ENCODE measurements around the gene PTPN21. TPM values are rescaled to one million over a fixed set of nuclear protein-coding genes. Genes with fewer than 3 reads are reported as not detected.

PTPN21 gene
- total RNA-seq, 1 donor from 2014 or later: 70.6 TPM

- no peak for ATAC-seq
- intact Hi-C loops (cut with DNase I): no loop called here
- no peaks in the 10 kb centered on the region for H3K9me3 ChIP-seq
- no peak overlapping the region for H3K4me3 ChIP-seq
- H3K4me1 ChIP-seq: no peaks in the 10 kb centered on the region
- no peaks in the 10 kb centered on the region for H3K27me3 ChIP-seq
- DNase-seq: no peak
- no peak overlapping the region for H3K27ac ChIP-seq
- peaks cover 5% of the 10 kb centered on the region for H3K36me3 ChIP-seq
- no peak for TF ChIP-seq CTCF (IDR thresholded peaks at IDR 0.05)
Measured at GRCh38 chr14:88430976-88431375, 123.8 kb downstream of the PTPN21 start.

GRCh38 chr14:88426271-88426670, 128.5 kb downstream of the PTPN21 start:
- ATAC-seq (no peak), DNase-seq (no peak)
- intact Hi-C loops (cut with DNase I): no loop called here
- Histone ChIP-seq H3K36me3 (peaks cover 5% of the 10 kb centered on the region), H3K27ac (no peak overlapping the region), H3K9me3 (no peaks in the 10 kb centered on the region), H3K4me1 (no peaks in the 10 kb centered on the region), H3K4me3 (no peak overlapping the region), H3K27me3 (no peaks in the 10 kb centered on the region)
- no peak for TF ChIP-seq CTCF (IDR thresholded peaks at IDR 0.05)

GRCh38 chr14:88424573-88424972, 130.2 kb downstream of the PTPN21 start:
- ATAC-seq: no peak
- intact Hi-C loops (cut with DNase I): no loop called here

GRCh38 chr14:88422919-88423650, 131.7 kb downstream of the PTPN21 start:
- intact Hi-C loops (cut with DNase I): no loop called here
- Histone ChIP-seq H3K4me3 (no peak overlapping the region), H3K36me3 (no peaks in the 10 kb centered on the region), H3K9me3 (no peaks in the 10 kb centered on the region), H3K4me1 (no peaks in the 10 kb centered on the region), H3K27ac (no peak overlapping the region), H3K27me3 (no peaks in the 10 kb centered on the region)
- TF ChIP-seq CTCF (IDR thresholded peaks at IDR 0.05): no peak
- DNase-seq: no peak
- ATAC-seq: no peak

More at GRCh38 chr14:88424573-88424972, 130.2 kb downstream of the PTPN21 start:
- H3K36me3 ChIP-seq: no peaks in the 10 kb centered on the region
- H3K27me3 ChIP-seq: no peaks in the 10 kb centered on the region
- DNase-seq: no peak
- no peak overlapping the region for H3K27ac ChIP-seq
- no peaks in the 10 kb centered on the region for H3K4me1 ChIP-seq
- no peak for TF ChIP-seq CTCF (IDR thresholded peaks at IDR 0.05)
- H3K4me3 ChIP-seq: no peak overlapping the region
- no peaks in the 10 kb centered on the region for H3K9me3 ChIP-seq

- H3K27ac ChIP-seq: no peak overlapping the region
- DNase-seq: no peak
- no peaks in the 10 kb centered on the region for H3K9me3 ChIP-seq
- no peak for ATAC-seq
- intact Hi-C loops (cut with DNase I): no loop called here
- H3K4me3 ChIP-seq: no peak overlapping the region
- peaks cover under 1% of the 10 kb centered on the region for H3K36me3 ChIP-seq
- no peak for TF ChIP-seq CTCF (IDR thresholded peaks at IDR 0.05)
- no peaks in the 10 kb centered on the region for H3K27me3 ChIP-seq
- H3K4me1 ChIP-seq: no peaks in the 10 kb centered on the region
Measured at GRCh38 chr14:88422047-88422446, 132.8 kb downstream of the PTPN21 start.

All from upper lobe of right lung (tissue), 1 donor.